Heart left ventricle (tissue), 13 donors: ENCODE results near the gene GLI2.

Experiments
- POLR2A ChIP-seq, 2 donors: fragments of 450-650 bp; IDR thresholded peaks; one replicate each; pipeline ENCODE4 v1.6.1; 2017; ENCODE audit warnings: antibody characterized with exemption in 2 of 2, mild to moderate bottlenecking in 2 of 2, moderate library complexity in 2 of 2
- TF ChIP-seq, protein P1 (sequence below), 12 donors: fragments of 200-600 bp; sonication (generic) in 4 of 12; IDR thresholded peaks; one replicate each; pipeline versions ENCODE4 v1.5.0 to v1.8.0; 2018 to 2022; ENCODE audit warnings: antibody characterized with exemption in 12 of 12, mild to moderate bottlenecking in 5 of 12
- donor health status: ischemic (EF 13 %, LVEDD 7.1; RV severe dilation, severe dysfunction).
- donor health status: DM: no; HTN: yes; CAD: no.
- donor health status: DM: no; HTN: no; CAD: no.
- donor health status: ischemic (EF 25% LVEDD 6.9; RV normal size, moderate dysfunction).
- donor health status: ischemic (EF 25% LVEDD 5.7; RV mildly dilated, moderate dysfunction).
- donor health status: ischemic (EF 35%, LVEDD 5.7; RV mildly dilated, moderate dysfunction).
- donor health status: nonischemic (EF 11% LVEDD 7.7; RV severe dilation, severe dysfunction).
- donor health status: DM: yes; HTN: yes; CAD: no.
- donor health status: PGD.
- donor health status: ischemic (EF 29% LVEDD 5.4; RV normal size, mild dysfunction).
- donor health status: nonischemic (EF 23%, LVEDD 6.1; RV moderate dilation, normal function).

DNA sequence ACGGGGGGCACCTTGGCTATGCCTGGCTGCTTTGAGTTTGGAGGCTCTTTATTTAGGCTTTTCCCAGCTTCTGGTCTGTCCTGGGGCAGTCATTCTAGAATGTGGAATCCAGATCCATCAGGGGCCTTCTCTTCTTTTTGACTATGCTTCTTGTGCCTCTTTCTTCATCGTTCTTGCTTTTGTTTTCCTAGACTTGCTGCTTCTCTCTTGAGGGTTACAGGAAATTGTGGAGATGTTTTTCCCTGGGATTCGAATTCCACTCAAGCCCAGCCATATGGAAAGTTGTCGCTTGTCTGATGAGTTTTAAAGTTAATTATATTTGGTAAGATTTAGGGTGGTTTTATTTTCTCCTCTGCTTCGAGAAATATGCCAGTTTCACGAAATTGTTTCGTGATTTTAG, 2.4 kb downstream of the GLI2 start:
- TF ChIP-seq, protein P1, sequence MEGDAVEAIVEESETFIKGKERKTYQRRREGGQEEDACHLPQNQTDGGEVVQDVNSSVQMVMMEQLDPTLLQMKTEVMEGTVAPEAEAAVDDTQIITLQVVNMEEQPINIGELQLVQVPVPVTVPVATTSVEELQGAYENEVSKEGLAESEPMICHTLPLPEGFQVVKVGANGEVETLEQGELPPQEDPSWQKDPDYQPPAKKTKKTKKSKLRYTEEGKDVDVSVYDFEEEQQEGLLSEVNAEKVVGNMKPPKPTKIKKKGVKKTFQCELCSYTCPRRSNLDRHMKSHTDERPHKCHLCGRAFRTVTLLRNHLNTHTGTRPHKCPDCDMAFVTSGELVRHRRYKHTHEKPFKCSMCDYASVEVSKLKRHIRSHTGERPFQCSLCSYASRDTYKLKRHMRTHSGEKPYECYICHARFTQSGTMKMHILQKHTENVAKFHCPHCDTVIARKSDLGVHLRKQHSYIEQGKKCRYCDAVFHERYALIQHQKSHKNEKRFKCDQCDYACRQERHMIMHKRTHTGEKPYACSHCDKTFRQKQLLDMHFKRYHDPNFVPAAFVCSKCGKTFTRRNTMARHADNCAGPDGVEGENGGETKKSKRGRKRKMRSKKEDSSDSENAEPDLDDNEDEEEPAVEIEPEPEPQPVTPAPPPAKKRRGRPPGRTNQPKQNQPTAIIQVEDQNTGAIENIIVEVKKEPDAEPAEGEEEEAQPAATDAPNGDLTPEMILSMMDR (IDR thresholded peaks at IDR 0.05): no peak
- no peak for TF ChIP-seq POLR2A (IDR thresholded peaks at IDR 0.05)
